ENCODE results near the gene MED31.

The MED31 gene

DNA sequence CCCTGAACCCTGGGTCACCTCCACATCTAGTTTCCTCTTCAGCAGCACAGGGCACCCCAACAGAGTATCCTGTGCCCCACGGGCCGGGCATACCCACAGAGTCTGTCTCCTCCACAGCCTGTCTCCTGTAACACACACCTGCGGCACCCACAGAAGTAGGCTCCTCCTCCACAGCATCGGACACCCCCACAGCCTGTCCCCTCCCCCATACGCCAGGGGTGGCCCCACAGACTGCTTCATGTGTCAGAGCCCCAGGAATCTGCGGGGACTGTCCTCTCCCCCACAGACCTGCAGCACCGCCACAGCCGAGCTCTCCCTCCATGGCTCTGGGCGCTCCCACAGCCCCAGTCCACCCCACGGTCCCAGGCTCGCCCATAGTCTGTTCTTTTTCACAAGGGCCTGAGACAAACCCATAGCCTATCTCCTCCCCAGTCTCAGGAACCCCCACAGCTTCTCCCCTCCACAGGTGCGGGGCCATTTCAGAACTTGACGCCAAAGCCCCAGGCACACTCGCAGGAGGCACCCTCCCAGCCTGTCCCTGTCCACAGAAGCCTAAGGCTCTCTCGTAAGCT lies 12.3 kb downstream of the MED31 start:
- TF ChIP-seq, protein P1, sequence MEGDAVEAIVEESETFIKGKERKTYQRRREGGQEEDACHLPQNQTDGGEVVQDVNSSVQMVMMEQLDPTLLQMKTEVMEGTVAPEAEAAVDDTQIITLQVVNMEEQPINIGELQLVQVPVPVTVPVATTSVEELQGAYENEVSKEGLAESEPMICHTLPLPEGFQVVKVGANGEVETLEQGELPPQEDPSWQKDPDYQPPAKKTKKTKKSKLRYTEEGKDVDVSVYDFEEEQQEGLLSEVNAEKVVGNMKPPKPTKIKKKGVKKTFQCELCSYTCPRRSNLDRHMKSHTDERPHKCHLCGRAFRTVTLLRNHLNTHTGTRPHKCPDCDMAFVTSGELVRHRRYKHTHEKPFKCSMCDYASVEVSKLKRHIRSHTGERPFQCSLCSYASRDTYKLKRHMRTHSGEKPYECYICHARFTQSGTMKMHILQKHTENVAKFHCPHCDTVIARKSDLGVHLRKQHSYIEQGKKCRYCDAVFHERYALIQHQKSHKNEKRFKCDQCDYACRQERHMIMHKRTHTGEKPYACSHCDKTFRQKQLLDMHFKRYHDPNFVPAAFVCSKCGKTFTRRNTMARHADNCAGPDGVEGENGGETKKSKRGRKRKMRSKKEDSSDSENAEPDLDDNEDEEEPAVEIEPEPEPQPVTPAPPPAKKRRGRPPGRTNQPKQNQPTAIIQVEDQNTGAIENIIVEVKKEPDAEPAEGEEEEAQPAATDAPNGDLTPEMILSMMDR (IDR thresholded peaks at IDR 0.05; ENCODE audit: low read depth, low read length): no peak
- peak overlapping the region; percentile 90 for H3K4me3 ChIP-seq (ENCODE audit: low read depth, low read length)

DNA sequence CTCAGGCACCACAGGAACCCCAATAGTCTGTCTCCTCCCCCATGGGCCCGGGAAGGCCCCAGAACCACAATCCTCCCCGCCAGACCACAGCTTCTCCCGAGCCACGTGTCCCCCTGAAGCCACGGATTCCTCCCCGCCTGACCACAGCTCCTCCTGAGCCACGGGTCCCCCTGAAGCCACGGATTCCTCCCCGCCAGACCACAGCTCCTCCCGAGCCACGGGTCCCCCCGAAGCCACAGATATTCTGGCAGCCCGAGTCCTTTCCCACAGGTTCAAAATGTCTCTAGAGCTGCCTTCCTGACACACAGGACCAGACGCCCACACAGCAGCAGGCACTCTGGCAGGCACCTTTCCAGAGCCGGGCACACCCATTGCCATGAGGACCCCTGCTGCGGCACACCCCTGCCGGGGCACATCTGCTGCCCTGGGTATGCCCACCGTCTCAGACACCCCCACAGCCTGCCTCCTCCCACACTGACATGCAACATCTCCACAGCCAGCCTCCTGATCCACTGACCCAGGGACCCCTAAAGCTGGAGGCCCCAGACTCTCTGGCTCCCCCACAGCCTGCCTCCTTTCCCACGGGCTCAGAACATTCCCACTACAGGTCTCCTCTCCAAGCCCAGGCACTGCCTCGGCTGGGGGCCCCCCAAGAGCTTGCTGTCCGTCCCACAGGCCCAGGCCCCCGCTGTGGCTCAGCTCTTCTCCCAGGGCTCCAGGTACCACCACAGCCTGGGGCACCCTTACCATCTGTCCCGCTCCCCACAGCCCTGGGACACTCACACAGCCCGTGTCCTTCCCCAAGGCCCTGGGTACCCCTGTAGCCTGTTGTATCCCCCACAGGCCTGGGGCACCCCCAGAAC lies 13.1 kb downstream of the MED31 start:
- no peak overlapping the region for H3K4me3 ChIP-seq (ENCODE audit: low read depth, low read length)
- TF ChIP-seq, protein P1 (IDR thresholded peaks at IDR 0.05; ENCODE audit: low read depth, low read length): no peak

DNA sequence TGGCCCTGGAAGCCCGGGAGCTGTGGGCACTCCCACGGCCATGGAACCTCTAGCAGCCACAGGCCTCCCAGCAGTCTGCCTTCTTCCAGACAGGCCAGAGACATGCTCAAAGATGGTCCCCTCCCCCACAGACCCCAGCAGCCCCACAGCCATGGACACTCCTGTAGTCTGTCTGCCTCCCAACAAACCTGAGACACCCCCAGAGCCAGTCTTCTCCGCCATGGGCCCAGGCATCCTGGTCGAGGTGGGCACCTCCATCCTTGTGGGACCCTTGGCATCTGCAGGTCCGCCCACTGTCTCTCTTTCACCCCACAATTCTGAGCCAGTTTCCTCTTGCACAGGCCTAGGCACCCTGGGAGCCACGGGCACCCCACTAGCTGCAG lies 14.0 kb downstream of the MED31 start:
- TF ChIP-seq, protein P1 (IDR thresholded peaks at IDR 0.05; ENCODE audit: low read depth, low read length): no peak
- H3K4me3 ChIP-seq (ENCODE audit: low read depth, low read length): no peak overlapping the region

DNA sequence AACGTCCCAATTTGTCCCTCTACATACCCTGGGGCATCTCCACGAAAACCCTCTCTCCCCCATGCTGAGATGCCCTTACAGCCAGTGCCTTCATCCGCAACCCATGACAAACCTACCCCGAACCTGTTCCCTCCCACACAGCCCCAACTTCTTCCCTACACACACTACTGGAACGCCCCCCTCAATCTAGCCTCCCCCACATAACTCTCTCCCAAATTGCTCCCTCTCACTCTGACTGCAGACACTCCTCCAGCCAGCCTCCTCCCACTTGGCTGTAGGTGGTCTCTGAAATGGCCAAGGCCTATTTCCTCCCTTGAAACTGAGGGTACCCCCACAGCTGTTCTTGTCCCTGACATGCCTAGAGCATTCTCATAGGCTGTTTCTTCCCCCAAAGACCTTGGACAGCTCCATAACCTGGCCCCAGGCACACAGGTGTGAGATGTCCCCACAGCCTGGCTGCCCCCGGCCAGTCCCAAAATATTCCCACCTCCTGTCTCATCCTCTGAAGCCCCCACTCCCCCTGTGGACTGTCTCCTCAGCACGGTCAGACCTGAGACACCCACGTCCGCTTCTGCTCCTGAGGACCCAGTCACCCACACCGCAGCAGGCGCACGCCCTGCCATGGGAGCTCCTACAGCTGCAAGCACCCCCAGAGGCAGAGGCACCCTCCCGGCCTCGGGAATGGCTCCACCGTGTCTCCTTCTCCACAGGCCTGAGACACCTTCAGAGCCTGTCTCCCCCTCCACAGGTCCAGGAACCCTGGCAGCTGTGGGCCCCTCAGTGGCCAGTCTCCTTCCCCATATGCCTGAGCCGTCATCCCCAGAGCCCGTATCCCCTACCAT lies 14.6 kb downstream of the MED31 start:
- TF ChIP-seq, protein P1 (IDR thresholded peaks at IDR 0.05; ENCODE audit: low read depth, low read length): no peak
- no peak overlapping the region for H3K4me3 ChIP-seq (ENCODE audit: low read depth, low read length)

DNA sequence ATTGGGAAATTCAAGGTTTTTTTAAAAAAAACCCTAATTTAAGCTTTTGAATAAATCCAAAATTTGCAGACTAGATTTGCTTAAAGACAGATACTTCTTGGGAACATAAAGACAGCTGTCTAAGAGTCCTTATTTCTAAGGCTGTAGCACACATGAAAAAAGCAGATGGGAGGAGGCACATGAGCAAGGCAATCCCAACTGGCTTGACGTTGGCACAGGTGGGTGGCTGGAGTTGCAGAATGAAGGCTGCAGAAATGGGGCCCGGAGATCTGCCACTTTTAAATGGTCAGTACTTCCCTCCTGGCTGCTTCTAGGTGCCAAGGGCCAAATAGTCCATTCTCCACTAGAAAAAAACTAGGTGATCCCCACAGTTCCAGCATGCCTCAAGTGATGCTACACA lies 15.3 kb downstream of the MED31 start:
- TF ChIP-seq, protein P1 (IDR thresholded peaks at IDR 0.05; ENCODE audit: low read depth, low read length): no peak
- H3K4me3 ChIP-seq (ENCODE audit: low read depth, low read length): no peak overlapping the region

DNA sequence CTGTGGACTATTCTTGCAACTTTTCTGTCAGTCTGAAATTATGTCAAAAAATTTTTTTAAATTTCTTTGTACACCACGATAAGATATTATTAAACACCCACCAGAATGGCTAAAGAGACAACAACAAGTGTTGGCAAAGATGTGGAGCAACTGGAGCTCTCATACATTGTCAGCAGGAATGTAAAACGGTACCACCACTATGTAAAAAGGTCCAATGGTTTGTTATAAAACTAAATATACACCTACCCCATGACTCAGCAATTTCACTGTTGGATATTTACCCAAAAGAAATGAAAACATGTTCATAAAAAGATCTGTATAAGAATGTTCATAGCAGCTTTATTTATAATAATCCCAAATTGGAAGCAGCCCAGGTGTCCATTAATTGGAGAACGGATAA lies 18.1 kb downstream of the MED31 start:
- H3K4me3 ChIP-seq (ENCODE audit: low read depth, low read length): no peak overlapping the region
- TF ChIP-seq, protein P1 (IDR thresholded peaks at IDR 0.05; ENCODE audit: low read depth, low read length): no peak

Measured in WI38 (cell line).